ENCODE measurements around the gene SAG. TPM values are rescaled to one million over a fixed set of nuclear protein-coding genes. Genes with fewer than 3 reads are reported as not detected.

The SAG gene
- total and polyA plus RNA-seq, 2 of the 13 experiments (the other 11 are each of a cell fraction or from before 2014, with no cell fraction given): not detected

- TF ChIP-seq DRAP1 (CRISPR knock-in tag; IDR thresholded peaks at IDR 0.05): no peak
- TF ChIP-seq NONO (IDR thresholded peaks at IDR 0.05): no peak
- TF ChIP-seq NONO (CRISPR knock-in tag; conservative IDR thresholded peaks at IDR 0.05): no peak
- TF ChIP-seq SYNCRIP (IDR thresholded peaks at IDR 0.05; ENCODE audit: insufficient read depth, low read depth, low read length): no peak
- no peak; the same call in 1 of the 2 replicates for TF ChIP-seq HIC2 (CRISPR knock-in tag; IDR thresholded peaks at IDR 0.05; ENCODE audit: low read depth)
- TF ChIP-seq ZBTB42 (CRISPR knock-in tag; IDR thresholded peaks at IDR 0.05): 0 out of 2 replicates have a peak, but pooled peaks have one; percentile 79
- TF ChIP-seq ZNF441 (CRISPR knock-in tag; IDR thresholded peaks at IDR 0.05; ENCODE audit: borderline replicate concordance): peak; percentile 69
- peak; percentile 56 for TF ChIP-seq ZNF263 (CRISPR knock-in tag; IDR thresholded peaks at IDR 0.05)
- no peak for TF ChIP-seq ZNF414 (CRISPR knock-in tag; IDR thresholded peaks at IDR 0.05)
- peak; percentile 33; the same call in 1 of the 2 replicates for TF ChIP-seq POGZ (CRISPR knock-in tag; IDR thresholded peaks at IDR 0.05)
- TF ChIP-seq KAT7 (CRISPR knock-in tag; IDR thresholded peaks at IDR 0.05; ENCODE audit: borderline replicate concordance): peak; percentile 29; the same call in 1 of the 2 replicates
- TF ChIP-seq SIN3B (IDR thresholded peaks at IDR 0.05; ENCODE audit: low read length): no peak
- no peak for TF ChIP-seq TAF15 (IDR thresholded peaks at IDR 0.05; ENCODE audit: low read depth, low read length, poor library complexity, severe bottlenecking)
- no peak for TF ChIP-seq CENPT (CRISPR knock-in tag; IDR thresholded peaks at IDR 0.05; ENCODE audit: low read depth)
- TF ChIP-seq ZNF713 (CRISPR knock-in tag; IDR thresholded peaks at IDR 0.05): no peak
- TF ChIP-seq ZFP36L1 (CRISPR knock-in tag; IDR thresholded peaks at IDR 0.05): no peak
- no peak for TF ChIP-seq ZNF775 (CRISPR knock-in tag; IDR thresholded peaks at IDR 0.05; ENCODE audit: borderline replicate concordance)
- TF ChIP-seq PRDM4 (CRISPR knock-in tag; IDR thresholded peaks at IDR 0.05; ENCODE audit: borderline replicate concordance): no peak
- TF ChIP-seq KDM6A (CRISPR knock-in tag; IDR thresholded peaks at IDR 0.05; ENCODE audit: low read depth): no peak
- no peak for TF ChIP-seq ZNF224 (CRISPR knock-in tag; IDR thresholded peaks at IDR 0.05)
- no peak for TF ChIP-seq ATM (IDR thresholded peaks at IDR 0.05; ENCODE audit: borderline replicate concordance)
- TF ChIP-seq ZNF296 (CRISPR knock-in tag; conservative IDR thresholded peaks at IDR 0.05): no peak; the same call in 1 of the 2 replicates
- no peak; the same call in 1 of the 2 replicates for TF ChIP-seq ZNF274 (CRISPR knock-in tag; IDR thresholded peaks at IDR 0.05)
- TF ChIP-seq ZC3H4 (CRISPR knock-in tag; IDR thresholded peaks at IDR 0.05; ENCODE audit: borderline replicate concordance): no peak
- TF ChIP-seq PAF1 (CRISPR knock-in tag; IDR thresholded peaks at IDR 0.05): no peak
- peak; percentile 62; the same call in 1 of the 2 replicates for TF ChIP-seq DR1 (CRISPR knock-in tag; IDR thresholded peaks at IDR 0.05)
- TF ChIP-seq GATAD1 (CRISPR knock-in tag; IDR thresholded peaks at IDR 0.05): no peak
Measured at GRCh38 chr2:233353769-233354499, 46.3 kb downstream of the SAG start, which contains the start of gene DGKD (continued).
